Esophagus muscularis mucosa (tissue), 4 donors: ENCODE measurements around the gene ABI3BP. TPM values are rescaled to one million over a fixed set of nuclear protein-coding genes. Genes with fewer than 3 reads are reported as not detected.

Experiments
- DNase-seq: peaks from one replicate; pipeline ENCODE4 v3.0.0-alpha.2; 2017; ENCODE audit errors: extremely low spot score
- H3K27ac ChIP-seq, 4 donors: fragments of 200-600 bp; sonication (generic); replicated peaks in 1 of 4; 1 replicate in 3 of 4; 2 replicates in 1 of 4; pipeline ENCODE4 v1.5.1; 2016 to 2019; ENCODE audit warnings: mild to moderate bottlenecking in 1 of 4
- H3K27me3 ChIP-seq, 4 donors: fragments of 200-600 bp; sonication (generic); one replicate each; pipeline versions ENCODE4 v1.5.1 to v1.6.0; 2016 to 2019
- H3K36me3 ChIP-seq, 4 donors: fragments of 200-600 bp; sonication (generic); one replicate each; pipeline ENCODE4 v1.5.1; 2016 to 2019
- H3K4me1 ChIP-seq, 4 donors: fragments of 200-600 bp; sonication (generic); one replicate each; pipeline ENCODE4 v1.5.1; 2016 to 2019
- H3K4me3 ChIP-seq, 4 donors: fragments of 200-600 bp; sonication (generic); 1 replicate in 2 of 4; 2 replicates in 2 of 4; pipeline ENCODE4 v1.5.1; 2016 to 2019; ENCODE audit warnings: mild to moderate bottlenecking in 4 of 4, moderate library complexity in 1 of 4
- H3K9me3 ChIP-seq, 4 donors: fragments of 200-600 bp; sonication (generic); 1 replicate in 3 of 4; 2 replicates in 1 of 4; pipeline ENCODE4 v1.5.1; 2016 to 2019
- CTCF ChIP-seq, 3 experiments: fragments of 200-600 bp in 2 of 3; fragments of 450-650 bp in 1 of 3; sonication (generic) in 2 of 3; IDR thresholded peaks; one replicate each; pipeline ENCODE4 v1.5.1; 2017 to 2019; ENCODE audit warnings: antibody characterized with exemption in 3 of 3, mild to moderate bottlenecking in 2 of 3, moderate library complexity in 1 of 3
- EP300 ChIP-seq: sonication (generic); formaldehyde crosslinking; IDR thresholded peaks from one replicate; pipeline ENCODE4 v1.6.1; 2017; ENCODE audit warnings: antibody characterized with exemption
- POLR2A ChIP-seq: fragments of 450-650 bp; IDR thresholded peaks from one replicate; pipeline ENCODE4 v1.6.1; 2017; ENCODE audit warnings: antibody characterized with exemption, moderate library complexity, mild to moderate bottlenecking, low read depth
- POLR2AphosphoS5 ChIP-seq, 2 donors: sonication (generic); formaldehyde crosslinking; IDR thresholded peaks; one replicate each; pipeline ENCODE4 v1.6.1; 2017; ENCODE audit warnings: antibody characterized with exemption in 2 of 2
- WGBS: methylation state at CpG from one replicate; pipeline ENCODE4 v1.1.5; 2018; 5-methylcytosine and 5-hydroxymethylcytosine counted together
- intact Hi-C: fragments of 100-400 bp; cut with DNase I; formaldehyde crosslinking; loops from one replicate; pipeline ENCODE4 v1.15.1; 2023
- total RNA-seq, 4 donors: library from RNA; depleted of rRNA; stranded (reverse); fragments of >200 nt; gene quantifications; one replicate each; pipeline versions ENCODE4 v1.1.0 to v1.2.1, GENCODE V29; 2016

Gene ABI3BP
- total RNA-seq, 4 donors from 2014 or later, result 25.7 to 67.3 (median 61.5) TPM

GRCh38 chr3:100856821-100857220 is 136.4 kb downstream of the ABI3BP start:
- no peak overlapping the region for H3K4me3 ChIP-seq
- no peaks in the 10 kb centered on the region for H3K27me3 ChIP-seq
- WGBS, result 72% methylated on average over 1 of the region's 1 CpG
- TF ChIP-seq POLR2A (no peak), CTCF (IDR thresholded peaks at IDR 0.05) (no peak), EP300 (no peak), POLR2AphosphoS5 (IDR thresholded peaks at IDR 0.05) (no peak)
- no peak for DNase-seq
- no peaks in the 10 kb centered on the region for H3K36me3 ChIP-seq
- intact Hi-C loops, result no loop called here
- no peaks in the 10 kb centered on the region for H3K4me1 ChIP-seq
- no peaks in the 10 kb centered on the region for H3K9me3 ChIP-seq
- no peak overlapping the region for H3K27ac ChIP-seq

DNA sequence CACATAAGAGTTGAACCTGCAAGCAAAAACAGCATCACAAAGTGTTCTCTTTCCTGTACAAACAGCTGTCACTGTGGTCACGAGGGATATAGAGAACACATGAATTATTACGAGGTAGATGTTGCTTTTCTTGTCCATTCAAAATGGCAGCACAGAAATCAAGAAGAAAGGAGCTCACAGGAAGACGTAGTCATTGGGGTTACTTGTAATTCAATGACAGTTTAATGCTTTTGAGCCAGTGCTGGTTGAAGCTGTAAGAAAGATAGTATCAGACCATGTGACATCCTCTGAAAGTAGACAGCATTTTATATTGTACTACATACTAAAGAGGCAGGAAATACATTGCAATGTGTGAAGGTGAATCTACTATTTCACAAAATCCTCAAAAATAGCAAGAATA is 140.4 kb downstream of the ABI3BP start:
- H3K9me3 ChIP-seq, result no peaks in the 10 kb centered on the region
- H3K27me3 ChIP-seq, result no peaks in the 10 kb centered on the region
- no peak overlapping the region for H3K4me3 ChIP-seq
- H3K27ac ChIP-seq, result no peak overlapping the region
- no peaks in the 10 kb centered on the region for H3K36me3 ChIP-seq
- no peaks in the 10 kb centered on the region for H3K4me1 ChIP-seq
- intact Hi-C loops, result no loop called here
- TF ChIP-seq EP300 (no peak), CTCF (IDR thresholded peaks at IDR 0.05) (no peak), POLR2A (no peak), POLR2AphosphoS5 (IDR thresholded peaks at IDR 0.05) (no peak)
- WGBS, result 75% methylated on average over 3 of the region's 3 CpGs
- DNase-seq, result no peak

DNA sequence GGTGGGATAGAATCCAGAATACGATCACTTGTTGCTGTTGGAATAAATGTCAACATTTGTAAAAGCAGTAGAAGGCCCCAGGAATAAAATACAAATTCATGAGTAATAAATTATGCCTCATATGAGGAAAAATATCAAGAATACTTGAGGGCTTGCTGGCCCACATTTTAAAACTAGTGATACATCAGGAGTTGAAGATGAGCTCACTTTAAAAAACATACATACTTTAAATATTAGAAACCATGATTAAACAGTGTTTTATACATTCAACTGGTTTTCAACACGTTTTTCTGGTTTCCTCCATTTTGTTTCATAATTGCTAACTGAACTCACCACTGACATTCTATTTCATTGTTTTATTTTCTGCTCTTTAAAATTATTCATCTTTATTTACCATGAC is 142.5 kb downstream of the ABI3BP start:
- intact Hi-C loops, result no loop called here

GRCh38 chr3:100850156-100850555 is 143.1 kb downstream of the ABI3BP start:
- WGBS, result 81% methylated on average over 3 of the region's 3 CpGs
- H3K27me3 ChIP-seq, result no peaks in the 10 kb centered on the region
- no peaks in the 10 kb centered on the region for H3K4me1 ChIP-seq
- H3K9me3 ChIP-seq, result no peaks in the 10 kb centered on the region
- DNase-seq, result no peak
- TF ChIP-seq CTCF (IDR thresholded peaks at IDR 0.05), result no peak
- TF ChIP-seq POLR2A, result no peak
- no peak for TF ChIP-seq POLR2AphosphoS5 (IDR thresholded peaks at IDR 0.05)
- TF ChIP-seq EP300, result no peak
- H3K4me3 ChIP-seq, result no peak overlapping the region
- no peak overlapping the region for H3K27ac ChIP-seq
- peaks cover 0 to 6% (median 0%) of the 10 kb centered on the region in 4 donors for H3K36me3 ChIP-seq
- intact Hi-C loops, result no loop called here

More for the DNA sequence above, 142.5 kb downstream of the ABI3BP start:
- TF ChIP-seq POLR2AphosphoS5 (IDR thresholded peaks at IDR 0.05), result no peak
- TF ChIP-seq EP300, result no peak
- TF ChIP-seq CTCF (IDR thresholded peaks at IDR 0.05), result no peak
- TF ChIP-seq POLR2A, result no peak
- H3K4me1 ChIP-seq, result no peaks in the 10 kb centered on the region
- no peak overlapping the region for H3K27ac ChIP-seq
- no peaks in the 10 kb centered on the region for H3K27me3 ChIP-seq
- DNase-seq, result no peak
- WGBS, result 72% methylated on average over 2 of the region's 2 CpGs
- peaks cover 0 to 6% (median 0%) of the 10 kb centered on the region in 4 donors for H3K36me3 ChIP-seq
- no peak overlapping the region for H3K4me3 ChIP-seq
- no peaks in the 10 kb centered on the region for H3K9me3 ChIP-seq
